Upper lobe of right lung (tissue), 1 donor: ENCODE data around the gene HOXA7. TPM values are rescaled to one million over a fixed set of nuclear protein-coding genes. Genes with fewer than 3 reads are reported as not detected.
A peak's percentile ranks its signal among the peaks of the same experiment; 100 is the strongest.

Experiments used
- ATAC-seq: fragments of 200-7000 bp; cut with Tn5 transposase; one replicate; pipeline ENCODE4 v1.9.1; 2020; ENCODE audit warnings: mild to moderate bottlenecking, moderate library complexity
- DNase-seq: peaks from one replicate; pipeline ENCODE4 v3.0.0-alpha.2; 2020
- H3K27ac ChIP-seq: fragments of 200-600 bp; one replicate; pipeline ENCODE4 v1.8.0; 2022
- H3K27me3 ChIP-seq: fragments of 200-600 bp; one replicate; pipeline ENCODE4 v1.8.0; 2022; ENCODE audit warnings: mild to moderate bottlenecking
- H3K36me3 ChIP-seq: fragments of 200-600 bp; one replicate; pipeline ENCODE4 v1.8.0; 2022
- H3K4me1 ChIP-seq: fragments of 200-600 bp; one replicate; pipeline ENCODE4 v1.8.0; 2022
- H3K4me3 ChIP-seq: fragments of 200-600 bp; one replicate; pipeline ENCODE4 v1.8.0; 2022; ENCODE audit warnings: mild to moderate bottlenecking
- H3K9me3 ChIP-seq: fragments of 200-600 bp; one replicate; pipeline ENCODE4 v1.8.0; 2022
- CTCF ChIP-seq: fragments of 200-600 bp; IDR thresholded peaks from one replicate; pipeline ENCODE4 v1.8.0; 2022; ENCODE audit warnings: antibody characterized with exemption
- intact Hi-C: fragments of 100-400 bp; cut with DNase I; formaldehyde crosslinking; loops from one replicate; pipeline ENCODE4 v1.11.0; 2022
- total RNA-seq: library from RNA; stranded (reverse); fragmentation: NEBNext Ultra II Directional; extraction: Animal tissue kit (Norgen Biotek cat#: 25700); gene quantifications from one replicate; pipeline ENCODE4 v1.2.1, GENCODE V29; 2021
- donor health status: DM: no; HTN: yes; CAD: no; lungs with severe emphysema.

The HOXA7 gene
- total RNA-seq, 1 donor from 2014 or later: 2.9 TPM

- Histone ChIP-seq H3K4me3 (peak overlapping the region; percentile 54), H3K36me3 (no peaks in the 10 kb centered on the region), H3K27ac (peak overlapping the region; percentile 85), H3K4me1 (peaks cover 9% of the 10 kb centered on the region), H3K27me3 (no peaks in the 10 kb centered on the region), H3K9me3 (no peaks in the 10 kb centered on the region)
- intact Hi-C loops: no loop called here
- TF ChIP-seq CTCF: no peak
- DNase-seq (no peak), ATAC-seq (no peak)
Observed at GRCh38 chr7:27112361-27112760, 44.1 kb downstream of the HOXA7 start.

GRCh38 chr7:27111751-27112277 is 44.7 kb downstream of the HOXA7 start:
- no peak for ATAC-seq
- H3K27me3 ChIP-seq: peaks cover 2% of the 10 kb centered on the region

GRCh38 chr7:27111042-27111750 is 45.3 kb downstream of the HOXA7 start:
- H3K27me3 ChIP-seq: peaks cover 7% of the 10 kb centered on the region
- intact Hi-C loops: no loop called here

More at GRCh38 chr7:27111751-27112277, 44.7 kb downstream of the HOXA7 start:
- no peak for TF ChIP-seq CTCF
- Histone ChIP-seq H3K9me3 (no peaks in the 10 kb centered on the region), H3K4me1 (peaks cover 9% of the 10 kb centered on the region), H3K4me3 (peak overlapping the region; percentile 54), H3K36me3 (no peaks in the 10 kb centered on the region), H3K27ac (peak overlapping the region; percentile 91)
- intact Hi-C loops: no loop called here
- DNase-seq: no peak

GRCh38 chr7:27110186-27111031 is 46.1 kb downstream of the HOXA7 start:
- intact Hi-C loops: no loop called here
- Histone ChIP-seq H3K36me3 (no peaks in the 10 kb centered on the region), H3K9me3 (no peaks in the 10 kb centered on the region), H3K4me3 (peak overlapping the region; percentile 54), H3K4me1 (peaks cover 15% of the 10 kb centered on the region), H3K27ac (peak overlapping the region; percentile 91), H3K27me3 (peaks cover 9% of the 10 kb centered on the region)
- DNase-seq (no peak), ATAC-seq (peak; percentile 28)
- no peak for TF ChIP-seq CTCF

More at GRCh38 chr7:27111042-27111750, 45.3 kb downstream of the HOXA7 start:
- no peak for ATAC-seq
- no peak for DNase-seq
- Histone ChIP-seq H3K4me1 (peaks cover 9% of the 10 kb centered on the region), H3K4me3 (peak overlapping the region; percentile 54), H3K9me3 (no peaks in the 10 kb centered on the region), H3K36me3 (no peaks in the 10 kb centered on the region), H3K27ac (peak overlapping the region; percentile 91)
- TF ChIP-seq CTCF: no peak

GRCh38 chr7:27109466-27110185 is 46.8 kb downstream of the HOXA7 start:
- Histone ChIP-seq H3K36me3 (no peaks in the 10 kb centered on the region), H3K4me3 (no peak overlapping the region), H3K4me1 (peaks cover 18% of the 10 kb centered on the region), H3K27ac (peak overlapping the region; percentile 91), H3K27me3 (peaks cover 9% of the 10 kb centered on the region), H3K9me3 (no peaks in the 10 kb centered on the region)
- no peak for ATAC-seq
- no peak for TF ChIP-seq CTCF
- no peak for DNase-seq
- intact Hi-C loops: loop anchor here (10.0 kb wide), 1 partner anchor 255 kb away; no protein-coding TSS in a partner anchor
